ENCODE measurements around the gene DOCK7. TPM values are rescaled to one million over a fixed set of nuclear protein-coding genes. Genes with fewer than 3 reads are reported as not detected.

DOCK7 gene
- total RNA-seq, 1 experiment from 2014 or later: 60.8 TPM

- Histone ChIP-seq H3K27ac (ENCODE audit: low read depth, low read length, poor library complexity, severe bottlenecking) (peak overlapping the region; percentile 87), H3K4me3 (ENCODE audit: low read depth, low read length, poor library complexity, severe bottlenecking) (peak overlapping the region; percentile 76), H3K4me1 (ENCODE audit: insufficient read depth, low read length, poor library complexity, severe bottlenecking) (peaks cover 33% of the 10 kb centered on the region), H3K9me3 (ENCODE audit: low read depth, low read length, poor library complexity, severe bottlenecking) (no peaks in the 10 kb centered on the region), H3K36me3 (ENCODE audit: insufficient read depth, low read length, poor library complexity, severe bottlenecking) (no peaks in the 10 kb centered on the region), H3K27me3 (replicated peaks; ENCODE audit: insufficient read depth, low read depth, low read length, poor library complexity) (no peaks in the 10 kb centered on the region)
- no TSS peak for BruUV-seq (replicated peaks)
- no peak for TF ChIP-seq EZH2 (IDR thresholded peaks at IDR 0.05; ENCODE audit: borderline replicate concordance, low read depth, low read length, poor library complexity, severe bottlenecking)
- no peak for TF ChIP-seq CTCF (conservative IDR thresholded peaks at IDR 0.05; ENCODE audit: low read depth, low read length)
- intact Hi-C loops (cut with micrococcal nuclease; ENCODE audit: unreplicated experiment): no loop called here
- ChIA-PET POLR2A (ENCODE audit: low non-redundant PET) (no interaction called here), CTCF (no interaction called here)
- DNase-seq (ENCODE audit: low spot score): peak; percentile 60
Measured at GRCh38 chr1:62687421-62687902, 724 bp downstream of the DOCK7 start.

GRCh38 chr1:62686822-62687221, 1.4 kb downstream of the DOCK7 start:
- DNase-seq (ENCODE audit: low spot score): no peak
- Histone ChIP-seq H3K36me3 (ENCODE audit: insufficient read depth, low read length, poor library complexity, severe bottlenecking) (no peaks in the 10 kb centered on the region), H3K27ac (ENCODE audit: low read depth, low read length, poor library complexity, severe bottlenecking) (peak overlapping the region; percentile 87), H3K9me3 (ENCODE audit: low read depth, low read length, poor library complexity, severe bottlenecking) (no peaks in the 10 kb centered on the region), H3K4me3 (ENCODE audit: low read depth, low read length, poor library complexity, severe bottlenecking) (peak overlapping the region; percentile 76), H3K27me3 (replicated peaks; ENCODE audit: insufficient read depth, low read depth, low read length, poor library complexity) (no peaks in the 10 kb centered on the region), H3K4me1 (ENCODE audit: insufficient read depth, low read length, poor library complexity, severe bottlenecking) (peaks cover 35% of the 10 kb centered on the region)
- ChIA-PET CTCF (interaction anchor here (0.6 kb wide), 1 partner anchor 33 kb away, joined by 3 read pairs; no protein-coding TSS in a partner anchor), POLR2A (ENCODE audit: low non-redundant PET) (no interaction called here)
- BruUV-seq (replicated peaks): no TSS peak
- TF ChIP-seq CTCF (conservative IDR thresholded peaks at IDR 0.05; ENCODE audit: low read depth, low read length): no peak
- TF ChIP-seq EZH2 (IDR thresholded peaks at IDR 0.05; ENCODE audit: borderline replicate concordance, low read depth, low read length, poor library complexity, severe bottlenecking): no peak
- intact Hi-C loops (cut with micrococcal nuclease; ENCODE audit: unreplicated experiment): no loop called here

GRCh38 chr1:62685431-62685859, 2.7 kb downstream of the DOCK7 start:
- Histone ChIP-seq H3K4me1 (ENCODE audit: insufficient read depth, low read length, poor library complexity, severe bottlenecking) (peaks cover 35% of the 10 kb centered on the region), H3K4me3 (ENCODE audit: low read depth, low read length, poor library complexity, severe bottlenecking) (peak overlapping the region; percentile 8), H3K36me3 (ENCODE audit: insufficient read depth, low read length, poor library complexity, severe bottlenecking) (no peaks in the 10 kb centered on the region), H3K27me3 (replicated peaks; ENCODE audit: insufficient read depth, low read depth, low read length, poor library complexity) (no peaks in the 10 kb centered on the region), H3K9me3 (ENCODE audit: low read depth, low read length, poor library complexity, severe bottlenecking) (no peaks in the 10 kb centered on the region), H3K27ac (ENCODE audit: low read depth, low read length, poor library complexity, severe bottlenecking) (no peak overlapping the region)
- POLR2A ChIA-PET (ENCODE audit: low non-redundant PET): no interaction called here
- intact Hi-C loops (cut with micrococcal nuclease; ENCODE audit: unreplicated experiment): no loop called here
- CTCF ChIA-PET: no interaction called here
- no peak for DNase-seq (ENCODE audit: low spot score)
- BruUV-seq (replicated peaks): no TSS peak
- TF ChIP-seq CTCF (conservative IDR thresholded peaks at IDR 0.05; ENCODE audit: low read depth, low read length): no peak
- TF ChIP-seq EZH2 (IDR thresholded peaks at IDR 0.05; ENCODE audit: borderline replicate concordance, low read depth, low read length, poor library complexity, severe bottlenecking): no peak
